ENCODE measurements around the gene FUOM. TPM values are rescaled to one million over a fixed set of nuclear protein-coding genes. Genes with fewer than 3 reads are reported as not detected.

FUOM gene
- total and polyA plus RNA-seq, 9 of the 15 experiments (the other 6 are each of a cell fraction or from before 2014, with no cell fraction given): 1.8 to 96.1 (median 27.0) TPM

DNA sequence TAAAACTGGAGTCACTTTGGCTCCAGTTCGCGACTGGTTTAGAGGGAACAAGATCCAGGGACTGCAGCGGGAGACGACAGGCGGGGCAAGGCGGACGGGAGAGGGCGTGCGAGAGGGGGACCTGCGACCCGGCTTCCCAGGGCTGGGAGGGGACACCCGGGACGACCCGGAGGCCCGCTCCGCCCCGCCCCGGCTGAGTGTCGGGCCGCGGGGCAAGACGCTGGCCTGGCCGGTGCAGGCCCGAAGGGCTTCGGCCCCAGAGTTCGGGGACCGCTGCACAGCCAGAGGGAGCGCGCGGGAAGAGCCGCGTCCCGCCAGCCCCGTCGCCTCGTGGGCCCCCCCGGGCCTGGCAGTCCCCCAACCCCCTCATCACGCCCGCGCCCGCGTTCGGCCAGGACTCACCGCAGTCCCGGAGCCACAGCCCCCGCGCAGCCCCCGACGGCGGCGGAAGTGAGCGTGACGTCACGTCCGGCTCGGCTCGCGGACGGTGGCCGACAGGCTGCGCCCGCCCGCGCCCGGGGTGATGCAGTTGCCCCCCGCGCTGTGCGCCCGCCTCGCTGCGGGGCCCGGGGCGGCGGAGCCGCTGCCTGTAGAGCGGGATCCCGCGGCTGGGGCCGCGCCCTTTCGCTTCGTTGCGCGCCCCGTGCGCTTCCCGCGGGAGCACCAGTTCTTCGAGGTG, 49.3 kb downstream of the FUOM start, which contains the start of the genes TUBGCP2 and ZNF511 (continued):
- TF ChIP-seq ZBTB11 (CRISPR knock-in tag; IDR thresholded peaks at IDR 0.05) (peak in 1 of 3 experiments; percentile 88; a peak in 3 of 6 replicates), ZNF445 (CRISPR knock-in tag; IDR thresholded peaks at IDR 0.05; ENCODE audit: low read depth) (no peak), PBX2 (CRISPR knock-in tag; IDR thresholded peaks at IDR 0.05; ENCODE audit: low read depth) (no peak), PBX2 (tag; conservative IDR thresholded peaks at IDR 0.05; ENCODE audit: low read depth) (no peak), ZNF12 (CRISPR knock-in tag; IDR thresholded peaks at IDR 0.05) (no peak), PHF21A (IDR thresholded peaks at IDR 0.05; ENCODE audit: borderline replicate concordance, low read depth) (no peak), ZNF282 (CRISPR knock-in tag; IDR thresholded peaks at IDR 0.05) (no peak), HMG20A (CRISPR knock-in tag; conservative IDR thresholded peaks at IDR 0.05) (no peak), FIP1L1 (IDR thresholded peaks at IDR 0.05; ENCODE audit: low read depth, low read length, poor library complexity, severe bottlenecking) (no peak), POLR2AphosphoS5 (IDR thresholded peaks at IDR 0.05; ENCODE audit: control insufficient read depth, insufficient read depth, low read depth, low read length) (peak; percentile 37; the same call in 1 of the 2 replicates), HMGN3 (IDR thresholded peaks at IDR 0.05; ENCODE audit: borderline replicate concordance, extremely low read depth, insufficient read length, low read depth, low read length) (peak; percentile 57), PML (IDR thresholded peaks at IDR 0.05; ENCODE audit: low read length) (no peak)
- TF ChIP-seq, protein P1, sequence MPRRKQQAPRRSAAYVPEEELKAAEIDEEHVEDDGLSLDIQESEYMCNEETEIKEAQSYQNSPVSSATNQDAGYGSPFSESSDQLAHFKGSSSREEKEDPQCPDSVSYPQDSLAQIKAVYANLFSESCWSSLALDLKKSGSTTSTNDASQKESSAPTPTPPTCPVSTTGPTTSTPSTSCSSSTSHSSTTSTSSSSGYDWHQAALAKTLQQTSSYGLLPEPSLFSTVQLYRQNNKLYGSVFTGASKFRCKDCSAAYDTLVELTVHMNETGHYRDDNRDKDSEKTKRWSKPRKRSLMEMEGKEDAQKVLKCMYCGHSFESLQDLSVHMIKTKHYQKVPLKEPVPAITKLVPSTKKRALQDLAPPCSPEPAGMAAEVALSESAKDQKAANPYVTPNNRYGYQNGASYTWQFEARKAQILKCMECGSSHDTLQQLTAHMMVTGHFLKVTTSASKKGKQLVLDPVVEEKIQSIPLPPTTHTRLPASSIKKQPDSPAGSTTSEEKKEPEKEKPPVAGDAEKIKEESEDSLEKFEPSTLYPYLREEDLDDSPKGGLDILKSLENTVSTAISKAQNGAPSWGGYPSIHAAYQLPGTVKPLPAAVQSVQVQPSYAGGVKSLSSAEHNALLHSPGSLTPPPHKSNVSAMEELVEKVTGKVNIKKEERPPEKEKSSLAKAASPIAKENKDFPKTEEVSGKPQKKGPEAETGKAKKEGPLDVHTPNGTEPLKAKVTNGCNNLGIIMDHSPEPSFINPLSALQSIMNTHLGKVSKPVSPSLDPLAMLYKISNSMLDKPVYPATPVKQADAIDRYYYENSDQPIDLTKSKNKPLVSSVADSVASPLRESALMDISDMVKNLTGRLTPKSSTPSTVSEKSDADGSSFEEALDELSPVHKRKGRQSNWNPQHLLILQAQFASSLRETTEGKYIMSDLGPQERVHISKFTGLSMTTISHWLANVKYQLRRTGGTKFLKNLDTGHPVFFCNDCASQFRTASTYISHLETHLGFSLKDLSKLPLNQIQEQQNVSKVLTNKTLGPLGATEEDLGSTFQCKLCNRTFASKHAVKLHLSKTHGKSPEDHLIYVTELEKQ (CRISPR knock-in tag; IDR thresholded peaks at IDR 0.05): no peak
- TF ChIP-seq, protein P2, sequence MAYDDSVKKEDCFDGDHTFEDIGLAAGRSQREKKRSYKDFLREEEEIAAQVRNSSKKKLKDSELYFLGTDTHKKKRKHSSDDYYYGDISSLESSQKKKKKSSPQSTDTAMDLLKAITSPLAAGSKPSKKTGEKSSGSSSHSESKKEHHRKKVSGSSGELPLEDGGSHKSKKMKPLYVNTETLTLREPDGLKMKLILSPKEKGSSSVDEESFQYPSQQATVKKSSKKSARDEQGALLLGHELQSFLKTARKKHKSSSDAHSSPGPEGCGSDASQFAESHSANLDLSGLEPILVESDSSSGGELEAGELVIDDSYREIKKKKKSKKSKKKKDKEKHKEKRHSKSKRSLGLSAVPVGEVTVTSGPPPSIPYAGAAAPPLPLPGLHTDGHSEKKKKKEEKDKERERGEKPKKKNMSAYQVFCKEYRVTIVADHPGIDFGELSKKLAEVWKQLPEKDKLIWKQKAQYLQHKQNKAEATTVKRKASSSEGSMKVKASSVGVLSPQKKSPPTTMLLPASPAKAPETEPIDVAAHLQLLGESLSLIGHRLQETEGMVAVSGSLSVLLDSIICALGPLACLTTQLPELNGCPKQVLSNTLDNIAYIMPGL (CRISPR knock-in tag; IDR thresholded peaks at IDR 0.05): no peak

Measured in K562 (cell line).